Astrocyte of the cerebellum (primary cell): ENCODE measurements around the gene GYS2.

Source experiments
- DNase-seq: peaks from one replicate; pipeline ENCODE4 v3.0.0-alpha.2; 2011; ENCODE audit warnings: low read depth
- H3K4me3 ChIP-seq: 2 replicates; pipeline ENCODE4 v1.5.1; 2011; ENCODE audit warnings: mild to moderate bottlenecking, low read depth, low read length, moderate library complexity
- in situ Hi-C: cut with HindIII; loops from 2 replicates; pipeline ENCODE4 v1.10.0; 2017; ENCODE audit warnings: low sequenced_read_pairs
- TF ChIP-seq, protein P1 (sequence below): IDR thresholded peaks from 2 replicates; pipeline ENCODE4 v1.5.1; 2012; ENCODE audit warnings: low read length, low read depth, moderate library complexity, mild to moderate bottlenecking; ENCODE audit errors: missing control alignments

GYS2 gene

DNA sequence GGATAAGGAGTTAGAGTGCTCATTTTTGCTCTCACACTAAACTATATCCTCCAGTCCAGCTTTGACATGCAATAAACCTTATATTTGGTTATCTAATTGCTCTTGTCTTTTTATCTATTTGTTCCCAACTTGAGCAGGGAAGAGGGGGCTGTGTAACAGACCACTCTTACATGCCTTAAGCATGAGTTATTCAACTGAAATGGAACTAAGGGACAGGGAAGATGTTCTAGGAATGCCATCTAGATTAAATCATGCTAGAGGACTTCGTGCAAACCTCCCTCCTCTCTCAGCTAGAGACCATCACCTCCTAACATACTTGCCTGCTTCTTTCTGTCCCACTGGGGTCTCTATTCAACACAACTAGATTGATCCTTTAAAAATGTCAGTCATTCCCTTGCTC is 57.9 kb downstream of the GYS2 start:
- no peak overlapping the region for H3K4me3 ChIP-seq
- in situ Hi-C loops = no loop called here
- TF ChIP-seq, protein P1, sequence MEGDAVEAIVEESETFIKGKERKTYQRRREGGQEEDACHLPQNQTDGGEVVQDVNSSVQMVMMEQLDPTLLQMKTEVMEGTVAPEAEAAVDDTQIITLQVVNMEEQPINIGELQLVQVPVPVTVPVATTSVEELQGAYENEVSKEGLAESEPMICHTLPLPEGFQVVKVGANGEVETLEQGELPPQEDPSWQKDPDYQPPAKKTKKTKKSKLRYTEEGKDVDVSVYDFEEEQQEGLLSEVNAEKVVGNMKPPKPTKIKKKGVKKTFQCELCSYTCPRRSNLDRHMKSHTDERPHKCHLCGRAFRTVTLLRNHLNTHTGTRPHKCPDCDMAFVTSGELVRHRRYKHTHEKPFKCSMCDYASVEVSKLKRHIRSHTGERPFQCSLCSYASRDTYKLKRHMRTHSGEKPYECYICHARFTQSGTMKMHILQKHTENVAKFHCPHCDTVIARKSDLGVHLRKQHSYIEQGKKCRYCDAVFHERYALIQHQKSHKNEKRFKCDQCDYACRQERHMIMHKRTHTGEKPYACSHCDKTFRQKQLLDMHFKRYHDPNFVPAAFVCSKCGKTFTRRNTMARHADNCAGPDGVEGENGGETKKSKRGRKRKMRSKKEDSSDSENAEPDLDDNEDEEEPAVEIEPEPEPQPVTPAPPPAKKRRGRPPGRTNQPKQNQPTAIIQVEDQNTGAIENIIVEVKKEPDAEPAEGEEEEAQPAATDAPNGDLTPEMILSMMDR = no peak
- DNase-seq = no peak

DNA sequence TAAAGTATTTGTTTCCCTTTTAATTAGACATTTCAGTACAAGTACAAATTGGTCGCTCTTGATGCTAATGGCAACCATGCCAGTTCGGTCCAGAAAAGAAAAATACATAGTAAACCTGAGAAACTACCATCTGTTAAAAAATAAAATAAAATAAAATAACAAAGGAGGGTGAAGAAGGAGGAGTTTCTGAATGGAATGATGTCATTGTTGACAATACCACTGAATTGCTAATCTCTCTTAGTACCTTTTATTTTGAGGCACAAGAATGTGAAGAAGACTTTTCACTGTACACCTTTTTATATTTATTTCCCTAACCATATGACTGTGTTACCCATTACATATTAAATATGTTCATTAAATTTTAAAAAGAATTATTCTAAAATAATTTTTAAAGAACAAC is 59.1 kb downstream of the GYS2 start:
- DNase-seq = no peak
- in situ Hi-C loops = no loop called here
- no peak overlapping the region for H3K4me3 ChIP-seq
- TF ChIP-seq, protein P1 = no peak

DNA sequence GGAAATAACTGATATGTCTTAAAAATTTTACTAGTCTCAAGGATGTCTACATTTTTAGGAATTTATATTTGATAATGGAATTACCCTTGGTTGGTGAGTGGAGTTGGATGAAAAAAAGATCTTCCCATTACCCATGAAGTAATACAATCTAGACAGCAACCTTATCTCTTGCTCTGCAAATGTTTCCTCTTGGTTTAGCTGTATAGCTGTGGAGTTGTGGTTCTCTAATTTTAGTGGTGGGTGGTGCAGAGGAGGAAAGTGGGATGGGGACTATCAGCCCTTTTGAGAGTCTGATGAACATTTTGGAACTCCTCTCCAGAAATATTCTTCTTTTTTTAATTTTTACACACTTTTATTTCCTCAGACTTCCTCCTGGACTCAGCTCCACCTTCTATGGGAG is 61.5 kb downstream of the GYS2 start:
- DNase-seq = no peak
- TF ChIP-seq, protein P1 = no peak
- in situ Hi-C loops = no loop called here
- no peak overlapping the region for H3K4me3 ChIP-seq

DNA sequence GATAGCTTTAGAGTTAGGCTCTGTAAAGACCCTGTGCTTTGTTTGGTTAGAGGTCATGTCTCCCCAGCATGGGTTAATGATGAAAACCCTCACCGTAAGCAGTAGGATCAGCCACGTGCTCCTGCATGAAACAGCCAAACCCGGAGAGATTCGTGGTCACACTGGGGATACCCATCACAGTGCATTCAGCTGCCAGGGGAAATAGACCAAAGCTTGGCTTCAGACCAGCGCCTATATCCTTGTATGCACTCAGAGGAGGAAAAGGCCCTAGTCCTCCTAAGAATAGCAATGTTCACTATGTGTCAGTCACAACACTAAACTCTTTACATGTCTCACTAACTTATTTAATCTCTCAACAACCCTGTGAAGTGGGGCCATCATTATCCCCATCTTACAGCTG is 62.2 kb downstream of the GYS2 start:
- in situ Hi-C loops = no loop called here
- TF ChIP-seq, protein P1 = no peak
- no peak overlapping the region for H3K4me3 ChIP-seq
- no peak for DNase-seq

DNA sequence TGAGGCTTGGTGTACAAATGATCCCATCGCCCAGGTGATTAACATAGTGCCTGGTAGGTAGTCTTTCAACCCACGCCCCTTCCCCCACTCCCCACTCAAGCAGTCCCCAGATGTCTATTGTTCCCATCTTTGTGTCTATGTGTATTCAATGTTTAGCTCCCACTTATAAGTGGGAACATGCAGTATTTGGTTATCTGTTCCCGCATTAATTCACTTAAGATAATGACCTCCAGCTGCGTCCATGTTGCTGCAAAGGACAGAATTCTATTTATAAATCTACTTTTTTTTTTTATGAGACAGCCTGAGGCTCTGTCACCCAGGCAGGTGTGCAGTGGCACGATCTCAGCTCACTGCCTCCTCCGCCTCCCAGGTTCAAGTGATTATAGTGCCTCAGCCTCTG is 62.9 kb downstream of the GYS2 start:
- H3K4me3 ChIP-seq = no peak overlapping the region
- TF ChIP-seq, protein P1 = no peak
- in situ Hi-C loops = no loop called here
- no peak for DNase-seq

DNA sequence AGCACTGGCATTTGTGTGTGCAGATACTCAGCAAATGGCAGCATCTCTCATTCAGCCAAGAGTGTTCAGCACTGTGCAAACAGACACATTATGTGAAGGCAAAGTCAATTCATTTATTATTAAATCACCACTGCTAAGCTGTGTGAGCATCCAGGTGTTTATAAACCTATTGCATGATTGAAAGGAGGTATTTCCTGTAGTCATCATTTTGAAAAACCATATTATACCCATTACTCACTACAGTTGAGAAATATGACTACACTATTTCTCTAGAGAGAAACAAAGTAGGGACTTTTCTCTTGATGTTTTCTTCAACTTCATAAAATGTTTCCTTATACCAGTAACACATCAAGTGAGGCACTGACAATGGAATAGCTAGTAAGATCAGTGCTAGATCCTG is 64.8 kb downstream of the GYS2 start:
- TF ChIP-seq, protein P1 = no peak
- H3K4me3 ChIP-seq = no peak overlapping the region
- no peak for DNase-seq
- in situ Hi-C loops = no loop called here

DNA sequence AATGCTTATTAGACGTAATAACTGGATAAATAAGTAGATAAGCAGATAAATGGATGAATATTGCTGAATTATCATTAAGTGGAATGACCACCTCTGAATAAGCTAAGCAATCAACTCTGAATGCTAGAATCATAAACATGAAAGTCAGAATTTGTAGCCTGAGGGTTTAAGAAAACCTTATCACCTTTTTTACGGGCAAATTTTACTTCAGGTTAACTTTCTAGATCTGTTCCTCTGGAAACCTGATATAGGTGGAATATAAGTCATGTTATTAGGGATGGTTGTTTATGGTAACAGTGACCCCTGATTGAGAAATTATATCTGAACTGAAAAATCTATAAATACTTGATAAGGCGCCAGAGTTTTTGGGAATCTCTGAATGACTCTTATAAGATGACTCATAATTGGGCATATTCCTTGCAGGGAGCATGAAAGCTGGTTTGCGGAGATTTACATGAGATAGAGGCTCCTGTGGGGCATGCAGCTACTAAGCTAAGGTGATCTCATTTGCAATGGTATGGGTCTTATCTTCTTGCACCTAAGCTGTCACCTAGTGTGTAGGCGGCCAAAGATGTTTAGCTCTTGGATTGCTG is 66.5 kb downstream of the GYS2 start:
- in situ Hi-C loops = no loop called here
- TF ChIP-seq, protein P1 = no peak
- no peak for DNase-seq
- H3K4me3 ChIP-seq = no peak overlapping the region
